ENCODE data around the gene SH3BP4. TPM values are rescaled to one million over a fixed set of nuclear protein-coding genes. Genes with fewer than 3 reads are reported as not detected.

SH3BP4 gene
- total and polyA plus RNA-seq, 10 of the 15 experiments (the other 5 are each of a cell fraction or from before 2014, with no cell fraction given), result 0.03 to 0.36 TPM; not detected in 8

GRCh38 chr2:234964631-234965461, 13.0 kb downstream of the SH3BP4 start (continued):
- TF ChIP-seq ZSCAN29 (IDR thresholded peaks at IDR 0.05) (no peak), TARDBP (IDR thresholded peaks at IDR 0.05; ENCODE audit: borderline replicate concordance) (no peak)

- ChIA-PET POLR2A (no interaction called here), RAD21 (ENCODE audit: unreplicated experiment) (no interaction called here), SMC1A (ENCODE audit: uncharacterized antibody, unreplicated experiment) (no interaction called here), CTCF (no interaction called here)
- H3K9me3 ChIP-seq (replicated peaks; ENCODE audit: control insufficient read depth, insufficient read depth, low read length), result no peaks in the 10 kb centered on the region
- H3K4me1 ChIP-seq (ENCODE audit: control insufficient read depth, insufficient read depth, low read length), result no peaks in the 10 kb centered on the region
- no peaks in the 10 kb centered on the region for H3K79me2 ChIP-seq (ENCODE audit: control insufficient read depth, insufficient read depth, low read length)
- H3K9ac ChIP-seq (ENCODE audit: control insufficient read depth, insufficient read depth, low read length), result no peak overlapping the region
- intact Hi-C loops (cut with micrococcal nuclease; ENCODE audit: unreplicated experiment) (no loop called here), in situ Hi-C loops (cut with MboI) (no loop called here)
- no peaks in the 10 kb centered on the region for H4K20me1 ChIP-seq (ENCODE audit: control insufficient read depth, insufficient read depth)
- no peak overlapping the region for H3K27ac ChIP-seq (ENCODE audit: control insufficient read depth, insufficient read depth)
- H2AFZ ChIP-seq (ENCODE audit: control insufficient read depth, low read depth, low read length), result no peak overlapping the region
- ATAC-seq, result no peak
- no TSS peak for BruUV-seq (replicated peaks)
- 49% methylated on average over 6 of the region's 6 CpGs for WGBS (ENCODE audit: insufficient coverage, insufficient replicate concordance, low lambda C conversion rate, missing lambda C conversion rate)
- no peak for DNase-seq (ENCODE audit: low read depth, low spot score)
- H3K36me3 ChIP-seq (ENCODE audit: control insufficient read depth in 2 of 2, insufficient read depth in 2 of 2, low read length in 1 of 2), result no peaks in the 10 kb centered on the region
- no peak overlapping the region for H3K4me3 ChIP-seq
- FAIRE-seq, result no peak
- H3K4me2 ChIP-seq (ENCODE audit: control insufficient read depth, insufficient read depth), result no peak overlapping the region
- no peaks in the 10 kb centered on the region for H3K27me3 ChIP-seq (replicated peaks in 1 of 2; ENCODE audit: control insufficient read depth in 2 of 2, insufficient read depth in 2 of 2, low read length in 1 of 2)
- TF ChIP-seq ZNF622 (IDR thresholded peaks at IDR 0.05) (no peak), SP1 (IDR thresholded peaks at IDR 0.05; ENCODE audit: low read depth, low read length) (no peak), RCOR1 (conservative IDR thresholded peaks at IDR 0.05; ENCODE audit: low read depth, low read length) (no peak), NFYB (IDR thresholded peaks at IDR 0.05; ENCODE audit: insufficient read depth, low read depth, low read length) (no peak), TCF7 (IDR thresholded peaks at IDR 0.05; ENCODE audit: borderline replicate concordance) (no peak), PKNOX1 (IDR thresholded peaks at IDR 0.05) (no peak), NR2C2 (IDR thresholded peaks at IDR 0.05; ENCODE audit: borderline replicate concordance, control insufficient read depth, insufficient read length, low read depth) (no peak), CBX3 (IDR thresholded peaks at IDR 0.05; ENCODE audit: borderline replicate concordance, low read depth) (no peak), FOXM1 (IDR thresholded peaks at IDR 0.05; ENCODE audit: low read depth, low read length) (no peak), POLR2AphosphoS5 (IDR thresholded peaks at IDR 0.05; ENCODE audit: low read length) (no peak), PAX5 (IDR thresholded peaks at IDR 0.05; ENCODE audit: borderline replicate concordance, low read depth, low read length) (no peak), DPF2 (IDR thresholded peaks at IDR 0.05) (no peak)
Measured at GRCh38 chr2:234966340-234966739, 14.5 kb downstream of the SH3BP4 start.

Data from GM12878 (cell line).